ENCODE measurements around the gene DPP6. TPM values are rescaled to one million over a fixed set of nuclear protein-coding genes. Genes with fewer than 3 reads are reported as not detected.
A peak's percentile ranks its signal among the peaks of the same experiment; 100 is the strongest.

DPP6 gene
- total RNA-seq, 4 donors from 2014 or later: 1.5 to 2.9 TPM; not detected in 2

DNA sequence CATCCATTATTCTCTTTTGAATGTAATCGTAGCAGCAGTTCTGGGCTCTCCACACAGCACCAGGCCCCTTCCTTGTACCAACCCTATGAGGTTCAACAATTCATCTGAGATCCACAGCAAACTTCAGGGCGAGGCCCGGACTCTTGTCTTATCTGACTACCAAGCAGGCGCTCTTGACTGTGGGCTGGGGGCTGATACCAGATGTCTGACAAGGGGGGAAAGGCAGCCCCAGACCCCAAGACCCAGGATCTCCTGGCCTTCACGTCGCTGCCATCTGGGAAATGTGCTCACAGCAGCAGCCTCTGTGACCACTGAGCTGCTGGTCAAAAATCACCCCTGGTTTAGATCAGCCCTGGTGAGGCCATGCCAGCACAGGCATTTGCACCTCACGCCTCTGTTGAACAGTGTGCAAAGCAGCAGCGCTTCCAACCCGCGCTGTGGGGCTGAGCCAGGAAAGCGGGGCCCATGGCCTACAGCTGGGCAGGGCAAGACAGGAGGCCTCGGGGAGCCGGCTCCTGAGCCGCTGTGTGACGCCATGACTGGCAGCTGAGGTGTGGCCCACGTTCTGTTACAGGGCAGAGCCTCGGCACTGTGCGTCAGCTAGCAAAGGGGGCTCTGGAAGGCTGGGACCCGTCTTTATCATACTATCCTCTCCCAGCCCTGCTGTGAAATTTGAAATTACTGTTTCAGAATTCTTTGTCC lies 806.8 kb downstream of the DPP6 start:
- DNase-seq: peak in 2 of 3 donors; percentile 39 to 45

DNA sequence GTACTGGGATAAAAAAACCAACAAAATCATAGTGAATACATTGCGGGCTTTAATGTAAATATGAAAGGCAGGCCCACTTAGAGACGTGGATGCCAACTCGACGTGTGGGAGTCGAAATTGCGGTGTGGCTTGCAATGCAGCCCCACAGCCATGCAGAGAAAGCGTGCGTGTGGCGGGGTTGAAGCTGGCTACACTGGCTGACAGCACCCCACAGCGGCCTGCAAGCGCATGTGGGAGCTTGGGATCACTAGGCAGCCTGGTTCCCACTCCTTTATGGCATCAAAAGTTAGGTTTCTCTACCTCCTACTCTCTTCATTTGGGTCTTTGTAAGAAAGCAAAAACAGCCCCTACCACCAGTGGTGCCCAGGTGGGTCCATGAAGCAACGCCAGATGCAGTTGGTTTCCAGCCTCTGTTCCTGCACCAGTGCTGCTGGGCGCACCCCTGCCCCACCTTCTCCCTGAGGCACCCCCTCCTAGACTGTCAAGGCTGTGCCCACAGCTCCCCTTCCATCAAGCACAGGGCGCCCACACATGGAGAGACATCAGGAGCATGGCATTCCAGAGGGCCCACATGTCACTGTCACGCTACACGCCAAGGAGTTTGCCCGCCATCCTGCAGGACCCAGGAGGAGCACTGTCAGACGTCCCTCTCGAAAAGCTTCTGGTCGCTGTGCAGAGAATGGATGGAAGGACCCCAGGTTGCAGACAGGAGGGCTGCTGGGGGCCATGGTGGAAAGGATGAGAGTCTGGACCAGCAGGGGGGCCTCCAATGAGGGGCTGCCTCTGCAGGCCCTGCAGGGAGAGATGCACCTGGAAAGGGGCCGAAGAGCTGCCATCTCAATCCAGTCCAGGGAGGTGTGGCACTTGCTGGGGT lies 807.8 kb downstream of the DPP6 start:
- no peaks in the 10 kb centered on the region for H3K4me1 ChIP-seq
- no peak overlapping the region for H3K4me3 ChIP-seq
- peak in 1 of 3 donors; percentile 22 for DNase-seq
- no peaks in the 10 kb centered on the region for H3K9me3 ChIP-seq
- H3K36me3 ChIP-seq: no peaks in the 10 kb centered on the region
- H3K27ac ChIP-seq: no peak overlapping the region
- TF ChIP-seq, protein P1, sequence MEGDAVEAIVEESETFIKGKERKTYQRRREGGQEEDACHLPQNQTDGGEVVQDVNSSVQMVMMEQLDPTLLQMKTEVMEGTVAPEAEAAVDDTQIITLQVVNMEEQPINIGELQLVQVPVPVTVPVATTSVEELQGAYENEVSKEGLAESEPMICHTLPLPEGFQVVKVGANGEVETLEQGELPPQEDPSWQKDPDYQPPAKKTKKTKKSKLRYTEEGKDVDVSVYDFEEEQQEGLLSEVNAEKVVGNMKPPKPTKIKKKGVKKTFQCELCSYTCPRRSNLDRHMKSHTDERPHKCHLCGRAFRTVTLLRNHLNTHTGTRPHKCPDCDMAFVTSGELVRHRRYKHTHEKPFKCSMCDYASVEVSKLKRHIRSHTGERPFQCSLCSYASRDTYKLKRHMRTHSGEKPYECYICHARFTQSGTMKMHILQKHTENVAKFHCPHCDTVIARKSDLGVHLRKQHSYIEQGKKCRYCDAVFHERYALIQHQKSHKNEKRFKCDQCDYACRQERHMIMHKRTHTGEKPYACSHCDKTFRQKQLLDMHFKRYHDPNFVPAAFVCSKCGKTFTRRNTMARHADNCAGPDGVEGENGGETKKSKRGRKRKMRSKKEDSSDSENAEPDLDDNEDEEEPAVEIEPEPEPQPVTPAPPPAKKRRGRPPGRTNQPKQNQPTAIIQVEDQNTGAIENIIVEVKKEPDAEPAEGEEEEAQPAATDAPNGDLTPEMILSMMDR (IDR thresholded peaks at IDR 0.05): no peak
- no peak for TF ChIP-seq POLR2A (IDR thresholded peaks at IDR 0.05)
- H3K27me3 ChIP-seq: no peaks in the 10 kb centered on the region

More for the DNA sequence above, 806.8 kb downstream of the DPP6 start:
- Histone ChIP-seq H3K27me3 (no peaks in the 10 kb centered on the region), H3K4me1 (no peaks in the 10 kb centered on the region), H3K9me3 (no peaks in the 10 kb centered on the region), H3K27ac (no peak overlapping the region), H3K36me3 (no peaks in the 10 kb centered on the region), H3K4me3 (no peak overlapping the region)
- TF ChIP-seq, protein P1 (IDR thresholded peaks at IDR 0.05): no peak
- no peak for TF ChIP-seq POLR2A (IDR thresholded peaks at IDR 0.05)

- no peak overlapping the region for H3K4me3 ChIP-seq
- H3K9me3 ChIP-seq: no peaks in the 10 kb centered on the region
- TF ChIP-seq, protein P1 (IDR thresholded peaks at IDR 0.05): no peak
- TF ChIP-seq POLR2A (IDR thresholded peaks at IDR 0.05): no peak
- H3K27ac ChIP-seq: no peak overlapping the region
- H3K4me1 ChIP-seq: no peaks in the 10 kb centered on the region
- peak in 1 of 3 donors; percentile 35 for DNase-seq
- no peaks in the 10 kb centered on the region for H3K36me3 ChIP-seq
- no peaks in the 10 kb centered on the region for H3K27me3 ChIP-seq
These were observed 808.6 kb downstream of the DPP6 start for GRCh38 chr7:154860621-154861375.

DNA sequence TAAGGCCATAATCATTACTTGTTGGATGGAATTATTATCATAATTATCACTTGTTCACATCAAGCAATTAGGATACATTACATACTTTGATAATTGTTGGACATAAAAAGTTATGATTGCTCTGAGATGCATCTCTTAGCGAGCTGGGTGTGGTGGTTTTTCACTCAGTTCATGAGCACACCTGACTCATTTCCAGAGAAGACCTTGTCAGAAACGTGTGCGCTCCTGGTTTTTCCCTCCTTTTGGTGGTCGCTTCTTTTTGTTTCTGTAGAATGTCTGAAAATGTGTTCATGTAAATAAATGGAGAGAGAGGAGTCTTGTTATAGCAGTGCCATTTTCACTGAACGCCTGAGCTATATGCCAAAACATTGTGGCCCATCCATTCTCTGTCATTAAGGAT lies 809.4 kb downstream of the DPP6 start:
- DNase-seq: no peak
- Histone ChIP-seq H3K9me3 (no peaks in the 10 kb centered on the region), H3K36me3 (no peaks in the 10 kb centered on the region), H3K27ac (no peak overlapping the region), H3K4me1 (no peaks in the 10 kb centered on the region), H3K4me3 (no peak overlapping the region), H3K27me3 (no peaks in the 10 kb centered on the region)
- no peak for TF ChIP-seq POLR2A (IDR thresholded peaks at IDR 0.05)
- TF ChIP-seq, protein P1 (IDR thresholded peaks at IDR 0.05): no peak

DNA sequence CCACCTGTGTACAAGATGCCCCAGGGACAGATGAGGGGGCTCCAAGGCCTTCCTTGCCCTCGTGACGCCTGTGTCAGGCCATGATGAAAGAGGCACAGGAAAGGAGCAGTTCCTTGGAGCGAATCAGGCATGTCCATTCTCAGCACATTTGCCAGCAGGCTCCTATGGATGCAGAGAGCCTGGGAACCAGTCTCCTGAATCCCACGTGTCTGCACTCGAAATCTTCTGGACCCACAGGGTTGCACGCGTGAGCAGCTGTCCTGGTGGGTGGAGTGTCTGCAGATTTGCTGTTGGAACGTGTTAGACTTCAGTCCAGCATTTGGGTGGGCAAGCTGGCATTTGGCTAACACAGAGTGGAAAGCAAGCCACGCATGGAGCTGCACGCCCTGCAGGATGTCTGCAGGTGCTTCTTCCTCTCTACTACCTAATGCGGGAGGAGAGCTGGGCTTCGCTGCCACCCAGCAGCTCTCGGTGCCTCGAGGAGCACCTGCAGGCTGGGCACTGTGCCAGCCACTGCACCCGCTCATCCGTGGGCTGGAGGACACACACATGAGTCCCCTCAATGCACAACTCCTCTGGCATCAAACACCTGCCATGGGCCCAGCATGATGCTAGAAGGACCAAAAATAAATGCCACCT lies 810.1 kb downstream of the DPP6 start:
- Histone ChIP-seq H3K4me3 (no peak overlapping the region), H3K4me1 (no peaks in the 10 kb centered on the region), H3K27me3 (no peaks in the 10 kb centered on the region), H3K36me3 (no peaks in the 10 kb centered on the region), H3K9me3 (no peaks in the 10 kb centered on the region), H3K27ac (no peak overlapping the region)
- TF ChIP-seq, protein P1 (IDR thresholded peaks at IDR 0.05): no peak
- no peak for TF ChIP-seq POLR2A (IDR thresholded peaks at IDR 0.05)
- peak in 2 of 3 donors; percentile 26 to 27 for DNase-seq

Data from Peyer's patch (tissue), 4 donors.